Stimulated activated CD4-positive, alpha-beta T cell treated with anti-CD3 and anti-CD28 coated beads, Interleukin-12 subunit alpha, Interleukin-12 subunit beta, amount 100 ng/mL, for 4 hours (primary cell): ENCODE data around the gene UMODL1.
"Not testable (repeated sequence)": the region's sequence is repeated elsewhere in the genome, so short reads cannot be mapped to it uniquely, and the experiment has no call there.

ENCODE experiments used
- DNase-seq: peaks from one replicate; pipeline ENCODE4 v3.0.0-alpha.2; 2020

Gene UMODL1

GRCh38 chr21:42102991-42103390 lies 31.9 kb downstream of the UMODL1 start:
- no peak for DNase-seq

- DNase-seq, result no peak
Measured at GRCh38 chr21:42103843-42104242, 32.7 kb downstream of the UMODL1 start.

- no peak for DNase-seq
Measured at GRCh38 chr21:42105476-42106315, 34.6 kb downstream of the UMODL1 start.

- no peak for DNase-seq
Measured at GRCh38 chr21:42106425-42106824, 35.3 kb downstream of the UMODL1 start.

- DNase-seq, result no peak
Measured at GRCh38 chr21:42107177-42107880, 36.2 kb downstream of the UMODL1 start.

- DNase-seq, result peak; percentile 68
Measured at GRCh38 chr21:42107881-42108553, 36.9 kb downstream of the UMODL1 start.

- no peak for DNase-seq
Measured at GRCh38 chr21:42108554-42109340, 37.6 kb downstream of the UMODL1 start.

- DNase-seq, result no peak
Measured at GRCh38 chr21:42109473-42109872, 38.4 kb downstream of the UMODL1 start.

GRCh38 chr21:42109873-42110525 lies 38.9 kb downstream of the UMODL1 start:
- DNase-seq, result no peak

- no peak for DNase-seq
Measured at GRCh38 chr21:42110691-42111469, 39.8 kb downstream of the UMODL1 start.

- no peak for DNase-seq
Measured at GRCh38 chr21:42111470-42111743, 40.3 kb downstream of the UMODL1 start.

GRCh38 chr21:42111811-42112210 lies 40.7 kb downstream of the UMODL1 start:
- DNase-seq, result no peak

GRCh38 chr21:42112238-42112637 lies 41.1 kb downstream of the UMODL1 start:
- DNase-seq, result no peak

GRCh38 chr21:42112857-42113256 lies 41.7 kb downstream of the UMODL1 start:
- no peak for DNase-seq

GRCh38 chr21:42113926-42114409 lies 42.9 kb downstream of the UMODL1 start:
- no peak for DNase-seq

- DNase-seq, result no peak
Measured at GRCh38 chr21:42114646-42115045, 43.5 kb downstream of the UMODL1 start.

- DNase-seq, result no peak
Measured at GRCh38 chr21:42115136-42115683, 44.1 kb downstream of the UMODL1 start.

GRCh38 chr21:42116551-42116950 lies 45.4 kb downstream of the UMODL1 start:
- not testable (repeated sequence) for DNase-seq

- peak; percentile 78 for DNase-seq
Measured at GRCh38 chr21:42117229-42117966, 46.3 kb downstream of the UMODL1 start.

- DNase-seq, result no peak
Measured at GRCh38 chr21:42117967-42118780, 47.1 kb downstream of the UMODL1 start.
